NB4 (cell line): ENCODE measurements around the gene NEK11.

Experiments
- MYC ChIP-seq: IDR thresholded peaks from 2 replicates; pipeline ENCODE4 v1.6.1; 2011; ENCODE audit warnings: low read depth, low read length
- POLR2A ChIP-seq: IDR thresholded peaks from 2 replicates; pipeline ENCODE4 v1.6.1; 2011; ENCODE audit warnings: mild to moderate bottlenecking; ENCODE audit not compliant: insufficient read length; ENCODE audit errors: extremely low read depth
- TF ChIP-seq, protein P1 (sequence below): IDR thresholded peaks from one replicate; pipeline ENCODE4 v1.5.1; 2012; ENCODE audit warnings: low read depth, low read length

DNA sequence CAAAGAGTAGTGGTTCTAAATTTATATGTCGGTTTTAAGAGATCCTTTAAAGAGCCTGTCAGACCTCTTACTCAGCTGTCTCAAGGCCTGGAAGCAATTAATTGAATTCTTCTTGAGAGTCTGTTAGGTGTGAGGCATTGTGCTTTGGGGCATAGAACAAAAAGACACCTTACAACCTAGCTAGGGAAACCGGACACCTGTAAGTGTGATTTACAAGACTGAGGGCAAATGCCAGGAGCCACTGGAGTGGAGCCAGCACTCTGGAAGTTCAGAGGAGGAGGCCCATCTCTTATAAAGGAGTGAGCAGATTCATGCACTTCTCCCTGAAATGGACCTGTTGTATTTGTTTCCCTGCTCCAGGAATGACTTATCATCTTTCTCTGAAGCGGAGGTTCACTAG, 257.2 kb downstream of the NEK11 start:
- TF ChIP-seq, protein P1, sequence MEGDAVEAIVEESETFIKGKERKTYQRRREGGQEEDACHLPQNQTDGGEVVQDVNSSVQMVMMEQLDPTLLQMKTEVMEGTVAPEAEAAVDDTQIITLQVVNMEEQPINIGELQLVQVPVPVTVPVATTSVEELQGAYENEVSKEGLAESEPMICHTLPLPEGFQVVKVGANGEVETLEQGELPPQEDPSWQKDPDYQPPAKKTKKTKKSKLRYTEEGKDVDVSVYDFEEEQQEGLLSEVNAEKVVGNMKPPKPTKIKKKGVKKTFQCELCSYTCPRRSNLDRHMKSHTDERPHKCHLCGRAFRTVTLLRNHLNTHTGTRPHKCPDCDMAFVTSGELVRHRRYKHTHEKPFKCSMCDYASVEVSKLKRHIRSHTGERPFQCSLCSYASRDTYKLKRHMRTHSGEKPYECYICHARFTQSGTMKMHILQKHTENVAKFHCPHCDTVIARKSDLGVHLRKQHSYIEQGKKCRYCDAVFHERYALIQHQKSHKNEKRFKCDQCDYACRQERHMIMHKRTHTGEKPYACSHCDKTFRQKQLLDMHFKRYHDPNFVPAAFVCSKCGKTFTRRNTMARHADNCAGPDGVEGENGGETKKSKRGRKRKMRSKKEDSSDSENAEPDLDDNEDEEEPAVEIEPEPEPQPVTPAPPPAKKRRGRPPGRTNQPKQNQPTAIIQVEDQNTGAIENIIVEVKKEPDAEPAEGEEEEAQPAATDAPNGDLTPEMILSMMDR, result no peak
- TF ChIP-seq POLR2A, result no peak
- TF ChIP-seq MYC, result no peak
